ENCODE results near the gene C14orf93. TPM values are rescaled to one million over a fixed set of nuclear protein-coding genes. Genes with fewer than 3 reads are reported as not detected.

The C14orf93 gene
- total RNA-seq, 1 donor from 2014 or later = 12.6 TPM

- Mint-ChIP-seq H3K27ac (no peak overlapping the region), H3K27me3 (peaks cover 3% of the 10 kb centered on the region)
- no peak for DNase-seq (ENCODE audit: extremely low spot score, unreplicated experiment)
These were observed 28.7 kb downstream of the C14orf93 start for GRCh38 chr14:22981090-22981875.

GRCh38 chr14:22980672-22981089, 29.3 kb downstream of the C14orf93 start:
- Mint-ChIP-seq H3K27me3 (peaks cover 3% of the 10 kb centered on the region), H3K4me3 (peak overlapping the region; percentile 95), H3K27ac (peak overlapping the region; percentile 97), H3K4me1 (ENCODE audit: unreplicated experiment) (peaks cover 40% of the 10 kb centered on the region), H3K36me3 (peaks cover 15% of the 10 kb centered on the region), H3K9me3 (no peaks in the 10 kb centered on the region)
- no peak for DNase-seq (ENCODE audit: extremely low spot score, unreplicated experiment)
- no peak for TF ChIP-seq CTCF (conservative IDR thresholded peaks at IDR 0.05)

More at GRCh38 chr14:22981090-22981875, 28.7 kb downstream of the C14orf93 start:
- no peak for TF ChIP-seq CTCF (conservative IDR thresholded peaks at IDR 0.05)
- peaks cover 14% of the 10 kb centered on the region for H3K36me3 Mint-ChIP-seq
- H3K9me3 Mint-ChIP-seq = no peaks in the 10 kb centered on the region
- H3K4me3 Mint-ChIP-seq = peak overlapping the region; percentile 85
- H3K4me1 Mint-ChIP-seq (ENCODE audit: unreplicated experiment) = peaks cover 39% of the 10 kb centered on the region

GRCh38 chr14:22979748-22980392, 30.1 kb downstream of the C14orf93 start:
- DNase-seq (ENCODE audit: extremely low spot score, unreplicated experiment) = no peak
- TF ChIP-seq CTCF (conservative IDR thresholded peaks at IDR 0.05) = no peak
- peaks cover 3% of the 10 kb centered on the region for H3K27me3 Mint-ChIP-seq
- H3K9me3 Mint-ChIP-seq = no peaks in the 10 kb centered on the region
- H3K4me3 Mint-ChIP-seq = peak overlapping the region; percentile 95
- peak overlapping the region; percentile 97 for H3K27ac Mint-ChIP-seq
- peaks cover 44% of the 10 kb centered on the region for H3K4me1 Mint-ChIP-seq (ENCODE audit: unreplicated experiment)
- H3K36me3 Mint-ChIP-seq = peaks cover 18% of the 10 kb centered on the region

GRCh38 chr14:22978981-22979671, 30.8 kb downstream of the C14orf93 start:
- Mint-ChIP-seq H3K9me3 (no peaks in the 10 kb centered on the region), H3K4me1 (ENCODE audit: unreplicated experiment) (peaks cover 49% of the 10 kb centered on the region), H3K36me3 (peaks cover 23% of the 10 kb centered on the region), H3K27me3 (peaks cover 3% of the 10 kb centered on the region), H3K27ac (peak overlapping the region; percentile 97), H3K4me3 (peak overlapping the region; percentile 95)
- no peak for DNase-seq (ENCODE audit: extremely low spot score, unreplicated experiment)
- TF ChIP-seq CTCF (conservative IDR thresholded peaks at IDR 0.05) = no peak

- H3K4me1 Mint-ChIP-seq (ENCODE audit: unreplicated experiment) = peaks cover 53% of the 10 kb centered on the region
- H3K27ac Mint-ChIP-seq = peak overlapping the region; percentile 97
- H3K36me3 Mint-ChIP-seq = peaks cover 29% of the 10 kb centered on the region
- TF ChIP-seq CTCF (conservative IDR thresholded peaks at IDR 0.05) = no peak
- H3K4me3 Mint-ChIP-seq = peak overlapping the region; percentile 95
- DNase-seq (ENCODE audit: extremely low spot score, unreplicated experiment) = no peak
- H3K9me3 Mint-ChIP-seq = no peaks in the 10 kb centered on the region
- peaks cover 3% of the 10 kb centered on the region for H3K27me3 Mint-ChIP-seq
These were observed 31.5 kb downstream of the C14orf93 start for GRCh38 chr14:22978487-22978837.

All from type B pancreatic cell (in vitro differentiated cells).